Liver (tissue), 9 donors: ENCODE results near the gene PKD1. TPM values are rescaled to one million over a fixed set of nuclear protein-coding genes. Genes with fewer than 3 reads are reported as not detected.
"Not testable (repeated sequence)": the region's sequence is repeated elsewhere in the genome, so short reads cannot be mapped to it uniquely, and the experiment has no call there.

Source experiments
- DNase-seq: peaks from one replicate; pipeline ENCODE4 v3.0.0-alpha.2; 2017; ENCODE audit warnings: low spot score
- H3K27ac ChIP-seq, 2 donors: one replicate each; pipeline ENCODE4 v1.7.0; 2013; ENCODE audit warnings: inconsistent platforms in 2 of 2, low read length in 2 of 2, control low read depth in 1 of 2, low read depth in 1 of 2, mild to moderate bottlenecking in 1 of 2
- H3K27me3 ChIP-seq, 4 donors: one replicate each; pipeline versions ENCODE4 v1.6.1 to v1.7.0; 2013; ENCODE audit warnings: low read length in 3 of 4, inconsistent platforms in 1 of 4, mild to moderate bottlenecking in 1 of 4, moderate library complexity in 1 of 4; ENCODE audit not compliant: control insufficient read depth in 4 of 4, insufficient read depth in 4 of 4
- H3K36me3 ChIP-seq, 4 donors: one replicate each; pipeline versions ENCODE4 v1.6.1 to v1.7.0; 2013; ENCODE audit warnings: low read length in 3 of 4, mild to moderate bottlenecking in 3 of 4, low read depth in 1 of 4, moderate library complexity in 1 of 4; ENCODE audit not compliant: control insufficient read depth in 4 of 4, insufficient read depth in 3 of 4
- H3K4me1 ChIP-seq, 4 donors: one replicate each; pipeline versions ENCODE4 v1.6.1 to v1.7.0; 2013; ENCODE audit warnings: low read length in 3 of 4, mild to moderate bottlenecking in 3 of 4, moderate library complexity in 1 of 4; ENCODE audit not compliant: control insufficient read depth in 4 of 4, insufficient read depth in 4 of 4
- H3K4me3 ChIP-seq, 3 donors: one replicate each; pipeline versions ENCODE4 v1.6.1 to v1.7.0; 2013; ENCODE audit warnings: low read length in 3 of 3, control low read depth in 1 of 3, low read depth in 1 of 3, mild to moderate bottlenecking in 1 of 3
- H3K9ac ChIP-seq, 2 donors: one replicate each; pipeline ENCODE4 v1.7.0; 2013; ENCODE audit warnings: low read length in 2 of 2, mild to moderate bottlenecking in 2 of 2, moderate library complexity in 2 of 2, control low read depth in 1 of 2, low read depth in 1 of 2
- H3K9me3 ChIP-seq, 4 donors: one replicate each; pipeline versions ENCODE4 v1.6.1 to v1.7.0; 2013; ENCODE audit warnings: low read length in 3 of 4; ENCODE audit not compliant: control insufficient read depth in 4 of 4
- WGBS: extraction: QIAGEN DNeasy Blood & Tissue Kit; methylation state at CpG from one replicate; pipeline ENCODE4 v1.1.7; 2013; 5-methylcytosine and 5-hydroxymethylcytosine counted together
- polyA plus RNA-seq, 2 donors: library from polyadenylated mRNA; stranded (reverse) in 1 of 2; unstranded in 1 of 2; fragments of 200-250 nt in 1 of 2; fragments of >200 nt in 1 of 2; fragmentation: Nextera tagmentation in 1 of 2; extraction: Ambion mirVana in 1 of 2; gene quantifications; one replicate each; pipeline versions ENCODE4 v1.2.1 to v1.2.3, GENCODE V29; 2013 to 2015
- total RNA-seq, 2 donors: library from RNA; depleted of rRNA; stranded (reverse); fragments of >200 nt; gene quantifications; one replicate each; pipeline ENCODE4 v1.2.3, GENCODE V29; 2014
- donor health status: healthy.
- donor health status: healthy.
- donor health status: healthy.
- donor health status: healthy.
- donor health status: healthy.

PKD1 gene
- total and polyA plus RNA-seq, 4 donors = 8.0 to 58.4 (median 25.6) TPM

DNA sequence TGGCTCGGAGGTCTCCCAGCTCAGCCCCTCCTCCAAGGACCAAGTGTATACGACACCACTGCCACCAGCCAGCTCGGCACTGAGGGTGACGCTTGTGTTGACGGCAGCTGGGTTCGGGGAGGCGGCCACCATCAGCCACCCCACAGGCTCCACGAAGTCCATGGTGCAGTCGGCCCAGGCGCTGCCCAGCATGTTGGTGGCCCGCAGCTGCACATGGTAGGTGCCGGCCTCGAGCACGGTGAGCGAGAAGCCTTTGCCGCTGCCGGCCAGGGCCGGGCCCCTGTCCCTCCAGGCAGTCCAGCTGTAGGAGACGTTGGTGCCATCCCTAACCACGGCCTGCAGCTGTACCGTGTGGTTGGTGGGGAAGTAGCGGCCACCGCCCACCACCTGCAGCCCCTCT, 25.8 kb downstream of the PKD1 start:
- not testable (repeated sequence) for H3K27me3 ChIP-seq, H3K9me3 ChIP-seq, DNase-seq, H3K9ac ChIP-seq, H3K4me3 ChIP-seq, H3K27ac ChIP-seq, H3K4me1 ChIP-seq
- 95% methylated on average over 22 of the region's 23 CpGs for WGBS
- peaks cover 0 to 27% (median 12%) of the 10 kb centered on the region in 4 donors for H3K36me3 ChIP-seq

- peaks cover 0 to 25% (median 12%) of the 10 kb centered on the region in 4 donors for H3K36me3 ChIP-seq
- not testable (repeated sequence) for H3K27me3 ChIP-seq, H3K27ac ChIP-seq, H3K9me3 ChIP-seq, H3K9ac ChIP-seq, DNase-seq, H3K4me3 ChIP-seq, H3K4me1 ChIP-seq
- 98% methylated on average over 25 of the region's 25 CpGs for WGBS
Observed at GRCh38 chr16:2109271-2109580, 26.5 kb downstream of the PKD1 start.

- H3K27ac ChIP-seq, H3K4me3 ChIP-seq, H3K27me3 ChIP-seq, H3K9ac ChIP-seq, H3K4me1 ChIP-seq, DNase-seq, H3K9me3 ChIP-seq: not testable (repeated sequence)
- 97% methylated on average over 73 of the region's 73 CpGs for WGBS
- H3K36me3 ChIP-seq = peaks cover 0 to 25% (median 12%) of the 10 kb centered on the region in 4 donors
Observed at GRCh38 chr16:2108446-2109270, 27.0 kb downstream of the PKD1 start.

- not testable (repeated sequence) for DNase-seq, H3K9ac ChIP-seq, H3K27ac ChIP-seq, H3K4me3 ChIP-seq, H3K9me3 ChIP-seq, H3K4me1 ChIP-seq, H3K27me3 ChIP-seq
- peaks cover 0 to 27% (median 13%) of the 10 kb centered on the region in 4 donors for H3K36me3 ChIP-seq
- WGBS = 95% methylated on average over 23 of the region's 23 CpGs
Observed at GRCh38 chr16:2107791-2108125, 27.9 kb downstream of the PKD1 start.

DNA sequence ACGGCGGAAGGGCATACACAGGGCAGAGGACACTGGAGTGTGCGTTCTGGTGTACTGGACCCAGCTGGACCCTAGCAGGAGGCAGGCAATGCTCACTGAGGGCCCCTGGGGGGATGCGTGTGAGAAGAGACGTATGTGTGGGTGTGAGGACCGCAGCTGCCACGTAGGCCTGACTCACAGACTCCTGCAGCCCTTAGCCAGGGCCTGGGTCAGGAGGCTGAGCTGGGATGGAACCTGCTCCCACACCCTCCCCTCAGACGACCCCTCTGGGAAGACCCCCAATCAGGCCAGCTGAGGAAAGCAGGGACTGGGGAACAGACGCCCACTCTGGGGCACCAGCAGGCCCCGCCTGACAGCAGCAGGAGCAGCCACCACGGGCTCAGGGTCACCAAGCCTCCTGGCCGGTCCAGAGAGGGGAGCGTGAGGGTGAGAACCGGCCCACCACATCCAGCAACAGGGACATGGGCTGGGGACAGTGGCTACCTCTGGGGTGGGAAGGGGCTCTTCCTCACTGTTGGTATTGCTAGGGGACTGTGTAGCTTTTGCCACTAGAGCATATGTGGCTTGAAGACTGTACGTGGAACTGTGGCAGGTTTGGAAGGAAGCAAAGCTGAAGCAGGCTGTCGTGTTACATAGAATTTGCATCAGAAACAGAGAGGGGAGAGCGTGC, 28.4 kb downstream of the PKD1 start:
- not testable (repeated sequence) for H3K27ac ChIP-seq, H3K9me3 ChIP-seq, H3K9ac ChIP-seq, DNase-seq, H3K4me3 ChIP-seq, H3K4me1 ChIP-seq, H3K27me3 ChIP-seq
- peaks cover 0 to 31% (median 16%) of the 10 kb centered on the region in 4 donors for H3K36me3 ChIP-seq
- WGBS = 94% methylated on average over 17 of the region's 17 CpGs

- H3K27ac ChIP-seq, DNase-seq, H3K27me3 ChIP-seq, H3K9me3 ChIP-seq, H3K4me3 ChIP-seq, H3K9ac ChIP-seq, H3K4me1 ChIP-seq: not testable (repeated sequence)
- H3K36me3 ChIP-seq = peaks cover 0 to 33% (median 13%) of the 10 kb centered on the region in 4 donors
- WGBS = 95% methylated on average over 38 of the region's 38 CpGs
Observed at GRCh38 chr16:2106211-2106610, 29.5 kb downstream of the PKD1 start.

DNA sequence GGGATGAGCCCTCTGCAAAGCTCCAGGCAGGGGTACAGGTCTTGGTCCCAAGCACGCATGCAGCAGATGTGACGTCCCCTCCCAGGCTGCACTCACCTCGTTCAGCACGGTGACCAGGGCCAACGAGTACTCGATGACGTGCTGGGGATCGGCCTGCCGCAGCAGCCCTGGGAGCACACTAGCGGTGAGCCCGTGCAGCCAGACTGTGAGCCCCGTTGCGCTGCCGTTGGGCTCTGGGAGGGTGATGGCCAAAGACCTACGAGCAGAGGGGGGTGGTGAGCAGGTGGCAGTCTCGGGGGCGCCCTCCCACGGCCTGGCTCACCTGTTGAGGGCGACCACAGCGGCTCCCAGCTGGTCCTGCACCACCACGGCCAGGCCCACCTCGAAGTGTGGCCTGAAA, 29.9 kb downstream of the PKD1 start:
- 87% methylated on average over 19 of the region's 22 CpGs for WGBS
- H3K27ac ChIP-seq, DNase-seq, H3K9me3 ChIP-seq, H3K9ac ChIP-seq, H3K4me1 ChIP-seq, H3K4me3 ChIP-seq, H3K27me3 ChIP-seq: not testable (repeated sequence)
- H3K36me3 ChIP-seq = peaks cover 0 to 29% (median 13%) of the 10 kb centered on the region in 4 donors

DNA sequence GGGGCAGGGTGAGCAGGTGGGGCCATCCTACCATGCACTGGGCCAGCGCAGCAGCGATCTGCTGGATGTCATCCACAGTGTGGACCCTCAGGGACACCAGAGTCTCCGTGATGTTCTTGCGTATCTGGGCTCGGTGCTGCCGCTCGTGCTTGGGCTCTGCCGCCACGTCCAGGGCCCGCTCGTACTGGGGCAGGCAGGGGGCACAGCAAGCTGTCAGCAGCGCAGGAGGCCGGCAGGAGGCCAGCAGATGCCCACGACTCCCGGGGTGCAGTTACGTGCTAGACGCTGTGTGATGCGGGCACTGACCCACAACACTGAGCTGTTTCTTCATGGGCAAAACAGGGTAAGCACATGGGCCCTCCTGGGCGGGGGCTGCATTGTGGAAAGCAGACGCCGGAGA, 30.4 kb downstream of the PKD1 start:
- not testable (repeated sequence) for H3K27ac ChIP-seq, H3K27me3 ChIP-seq, DNase-seq, H3K4me3 ChIP-seq, H3K4me1 ChIP-seq, H3K9ac ChIP-seq, H3K9me3 ChIP-seq
- H3K36me3 ChIP-seq = peaks cover 0 to 27% (median 12%) of the 10 kb centered on the region in 4 donors
- WGBS = 97% methylated on average over 21 of the region's 21 CpGs
